Endothelial cell of umbilical vein (primary cell): ENCODE measurements around the gene DEPDC4. TPM values are rescaled to one million over a fixed set of nuclear protein-coding genes. Genes with fewer than 3 reads are reported as not detected.
A peak's percentile ranks its signal among the peaks of the same experiment; 100 is the strongest.

ENCODE experiments used
- BruUV-seq: library from RNA; stranded (reverse); fragments of 400-500 nt; replicated peaks from 2 replicates; lab custom pipeline; 2021; lab: Mats Ljungman, UMichigan
- CTCF ChIA-PET: fragments of 300-600, 350-600 bp; sonication (Branson Sonifier 250); formaldehyde crosslinking; loops from one replicate; lab custom pipeline; 2021; ENCODE audit warnings: antibody characterized with exemption, inconsistent platforms; lab: Charles Lee
- POLR2A ChIA-PET: fragments of 300-600, 350-600 bp; sonication (Branson Sonifier 250); formaldehyde crosslinking; loops from one replicate; lab custom pipeline; 2021; ENCODE audit warnings: antibody characterized with exemption, inconsistent platforms; lab: Charles Lee
- DNase-seq: peaks from one replicate; pipeline ENCODE4 v3.0.0-alpha.2; 2011; ENCODE audit warnings: low read depth, low spot score
- FAIRE-seq: peaks from 2 replicates; lab custom pipeline; 2011; peaks lifted over from hg19 to GRCh38; lab: Jason Lieb, UNC
- H2AFZ ChIP-seq: 2 replicates; pipeline ENCODE4 v1.6.0; 2012; ENCODE audit warnings: low read depth, low read length, control low read depth, inconsistent platforms
- H3K27ac ChIP-seq: 2 replicates; pipeline ENCODE4 v1.5.1; 2011; ENCODE audit warnings: low read depth, mild to moderate bottlenecking, control low read depth, low read length, moderate library complexity; ENCODE audit not compliant: insufficient read depth
- H3K27me3 ChIP-seq, 2 experiments: 2 replicates each; pipeline versions ENCODE4 v1.6.0 to v1.6.1; 2011; ENCODE audit warnings: low read length in 2 of 2, mixed read lengths in 1 of 2; ENCODE audit not compliant: control insufficient read depth in 2 of 2, insufficient read depth in 2 of 2
- H3K36me3 ChIP-seq, 2 experiments: 2 replicates in 1 of 2; 3 replicates in 1 of 2; pipeline ENCODE4 v1.5.1; 2011; ENCODE audit warnings: low read length in 2 of 2, mild to moderate bottlenecking in 1 of 2, moderate library complexity in 1 of 2; ENCODE audit not compliant: control insufficient read depth in 2 of 2, insufficient read depth in 2 of 2; ENCODE audit errors: extremely low read depth in 1 of 2
- H3K4me1 ChIP-seq: 3 replicates; pipeline ENCODE4 v1.5.1; 2011; ENCODE audit warnings: mild to moderate bottlenecking, low read length; ENCODE audit not compliant: control insufficient read depth, insufficient read depth; ENCODE audit errors: extremely low read depth
- H3K4me2 ChIP-seq: 2 replicates; pipeline ENCODE4 v1.6.1; 2011; ENCODE audit warnings: low read length, control low read depth, mixed read lengths; ENCODE audit not compliant: insufficient read depth
- H3K4me3 ChIP-seq, 3 experiments: fragments of 200-600 bp in 1 of 3; sonication (generic), shearing (Covaris generic) in 1 of 3; replicated peaks in 1 of 3; 2 replicates each; pipeline ENCODE4 v1.5.1; 2011 to 2016; ENCODE audit warnings: control low read depth in 3 of 3, low read length in 3 of 3, mild to moderate bottlenecking in 2 of 3, inconsistent platforms in 1 of 3, low read depth in 1 of 3, moderate library complexity in 1 of 3; ENCODE audit not compliant: insufficient read depth in 1 of 3
- H3K79me2 ChIP-seq: 2 replicates; pipeline ENCODE4 v1.6.0; 2012; ENCODE audit warnings: low read length, inconsistent platforms; ENCODE audit not compliant: control insufficient read depth, insufficient read depth
- H3K9ac ChIP-seq: replicated peaks from 2 replicates; pipeline ENCODE3; 2011; ENCODE audit warnings: low read length, control low read depth; ENCODE audit not compliant: insufficient read depth; ENCODE audit errors: extremely low read depth
- H3K9me1 ChIP-seq: replicated peaks from 3 replicates; pipeline ENCODE4 v1.6.0; 2011; ENCODE audit warnings: mild to moderate bottlenecking, low read length; ENCODE audit not compliant: control insufficient read depth, insufficient read depth; ENCODE audit errors: extremely low read depth
- H3K9me3 ChIP-seq: replicated peaks from 2 replicates; pipeline ENCODE4 v1.5.1; 2012; ENCODE audit warnings: low read length, inconsistent platforms; ENCODE audit not compliant: control insufficient read depth, insufficient read depth
- H4K20me1 ChIP-seq: replicated peaks from 2 replicates; pipeline ENCODE3; 2011; ENCODE audit warnings: mild to moderate bottlenecking, low read length; ENCODE audit not compliant: control insufficient read depth, insufficient read depth; ENCODE audit errors: extremely low read depth
- CTCF ChIP-seq, 2 donors: IDR thresholded peaks; 1 replicate in 1 of 2; 2 replicates in 1 of 2; pipeline ENCODE4 v1.5.1; 2011; ENCODE audit warnings: low read length in 2 of 2, mild to moderate bottlenecking in 2 of 2, moderate library complexity in 2 of 2, control low read depth in 1 of 2, inconsistent platforms in 1 of 2, low read depth in 1 of 2; ENCODE audit not compliant: insufficient read depth in 1 of 2; ENCODE audit errors: extremely low read depth in 1 of 2
- EZH2 ChIP-seq: IDR thresholded peaks from 2 replicates; pipeline ENCODE4 v1.6.1; 2012; ENCODE audit warnings: borderline replicate concordance, low read depth, mild to moderate bottlenecking, moderate library complexity, low read length, inconsistent platforms; ENCODE audit not compliant: severe bottlenecking
- FOS ChIP-seq: IDR thresholded peaks from 2 replicates; pipeline ENCODE4 v1.6.1; 2011; ENCODE audit warnings: mild to moderate bottlenecking, low read length, moderate library complexity, borderline replicate concordance; ENCODE audit not compliant: insufficient read depth
- GATA2 ChIP-seq: IDR thresholded peaks from 2 replicates; pipeline ENCODE4 v1.7.0; 2011; ENCODE audit warnings: low read depth, mild to moderate bottlenecking, moderate library complexity, mixed read lengths, low read length; ENCODE audit not compliant: insufficient read length, insufficient read depth
- JUN ChIP-seq: IDR thresholded peaks from 2 replicates; pipeline ENCODE4 v1.6.1; 2011; ENCODE audit warnings: borderline replicate concordance, low read depth; ENCODE audit not compliant: insufficient read length, insufficient read depth
- MYC ChIP-seq: IDR thresholded peaks from one replicate; pipeline ENCODE4 v1.6.1; 2011; ENCODE audit warnings: mild to moderate bottlenecking, low read depth, low read length
- POLR2A ChIP-seq: IDR thresholded peaks from 2 replicates; pipeline ENCODE4 v1.6.1; 2012; ENCODE audit warnings: low read depth, mild to moderate bottlenecking, control low read depth, low read length
- dilution Hi-C: fragments of 300-500 bp; cut with MboI; formaldehyde crosslinking; loops from one replicate; pipeline ENCODE4 v1.15.0; 2019; ENCODE audit warnings: low sequenced_read_pairs; ENCODE audit not compliant: extremely low pct_ligation_motif_present
- intact Hi-C: fragments of 100-400 bp; cut with micrococcal nuclease; formaldehyde crosslinking; loops from one replicate; pipeline ENCODE4 v1.10.0; 2022
- polyA plus RNA-seq, 4 experiments: library from polyadenylated mRNA; depleted of rRNA in 3 of 4; stranded (reverse) in 3 of 4; unstranded in 1 of 4; fragments of >200 nt; gene quantifications; 2 replicates each; pipeline versions ENCODE4 v1.2.1 to v1.2.3, GENCODE V29; 2011 to 2012; ENCODE audit warnings: missing spikeins in 1 of 4
- total RNA-seq: library from RNA; stranded (reverse); gene quantifications from 2 replicates; pipeline ENCODE4 v1.2.3, GENCODE V29; 2021
- TF ChIP-seq, protein P1 (sequence below): IDR thresholded peaks from 2 replicates; pipeline ENCODE4 v1.6.1; 2011; ENCODE audit not compliant: insufficient read depth, insufficient read length

The DEPDC4 gene
- total and polyA plus RNA-seq, 2 donors (not counting 3 experiments of a cell fraction or from before 2014, with no cell fraction given) = 0.15 to 0.66 TPM

- ChIA-PET POLR2A (no interaction called here), CTCF (no interaction called here)
- no peak for DNase-seq
- Histone ChIP-seq H3K9me3 (no peaks in the 10 kb centered on the region), H4K20me1 (no peaks in the 10 kb centered on the region), H3K4me2 (no peak overlapping the region), H3K4me1 (no peaks in the 10 kb centered on the region), H3K27ac (no peak overlapping the region), H3K9ac (no peak overlapping the region), H3K79me2 (peaks cover 3% of the 10 kb centered on the region), H3K36me3 (peaks cover 2 to 12% of the 10 kb centered on the region in 2 experiments), H2AFZ (no peak overlapping the region), H3K27me3 (no peaks in the 10 kb centered on the region), H3K4me3 (no peak overlapping the region), H3K9me1 (no peaks in the 10 kb centered on the region)
- TF ChIP-seq MYC (no peak), FOS (no peak)
- dilution Hi-C loops = no loop called here
- no peak for FAIRE-seq
- intact Hi-C loops = loop anchor here (10.0 kb wide), 1 partner anchor 1857 kb away; the partner anchor contains the start of gene WASHC3
- BruUV-seq = no TSS peak
Measured at GRCh38 chr12:100207311-100207710, 59.6 kb downstream of the DEPDC4 start.

DNA sequence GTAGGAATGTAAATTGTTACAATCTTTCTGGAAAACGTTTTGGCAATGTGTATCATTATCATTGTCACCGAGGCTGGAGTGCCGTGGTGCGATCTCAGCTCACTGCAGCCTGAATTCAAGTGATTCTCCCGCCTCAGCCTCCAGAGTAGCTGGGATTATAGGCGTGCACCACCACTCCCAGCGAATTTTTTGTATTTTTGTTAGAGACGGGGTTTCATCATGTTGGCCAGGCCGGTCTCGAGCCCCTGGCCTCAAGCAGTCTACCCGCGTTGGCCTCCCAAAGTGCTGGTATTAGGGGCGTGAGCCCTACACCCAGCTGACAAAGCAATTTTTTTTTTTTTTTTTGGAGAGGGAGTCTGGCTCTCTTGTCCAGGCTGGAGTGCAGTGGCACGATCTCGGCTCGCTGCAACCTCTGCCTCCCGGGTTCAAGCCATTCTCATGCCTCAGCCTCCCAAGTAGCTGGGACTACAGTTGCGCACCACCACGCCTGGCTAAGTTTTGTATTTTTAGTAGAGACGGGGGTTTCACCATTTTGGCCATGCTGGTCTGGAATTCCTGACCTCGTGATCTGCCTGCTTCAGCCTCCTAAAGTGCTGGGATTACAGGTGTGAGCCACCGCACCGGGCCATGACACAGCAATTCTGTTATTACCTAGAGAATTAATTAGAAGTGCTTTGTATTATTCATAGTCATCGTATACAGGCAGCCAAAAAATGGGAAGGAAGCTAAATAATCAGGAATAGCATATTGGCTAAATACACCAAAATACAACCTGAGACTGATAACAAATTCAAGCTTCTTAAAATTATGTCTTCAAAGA lies 65.1 kb downstream of the DEPDC4 start:
- H3K4me2 ChIP-seq = peak overlapping the region; percentile 100
- no peak for FAIRE-seq
- peak overlapping the region; percentile 74 to 99 (median 95) for H3K4me3 ChIP-seq
- H3K27ac ChIP-seq = no peak overlapping the region
- H4K20me1 ChIP-seq = no peaks in the 10 kb centered on the region
- ChIA-PET POLR2A (no interaction called here), CTCF (interaction anchor here (0.9 to 2.3 kb wide), 3 partner anchors 47 to 143 kb away, joined by 3 to 17 read pairs (median 3); no protein-coding TSS in a partner anchor)
- dilution Hi-C loops = no loop called here
- DNase-seq = no peak
- no peaks in the 10 kb centered on the region for H3K9me1 ChIP-seq
- TF ChIP-seq FOS (no peak), CTCF (IDR thresholded peaks at IDR 0.05; ENCODE audit: extremely low read depth in 1 of 2, insufficient read depth in 1 of 2, low read depth in 1 of 2, low read length in 2 of 2) (no peak), MYC (no peak), GATA2 (no peak), EZH2 (no peak), JUN (no peak), POLR2A (no peak)
- TF ChIP-seq, protein P1, sequence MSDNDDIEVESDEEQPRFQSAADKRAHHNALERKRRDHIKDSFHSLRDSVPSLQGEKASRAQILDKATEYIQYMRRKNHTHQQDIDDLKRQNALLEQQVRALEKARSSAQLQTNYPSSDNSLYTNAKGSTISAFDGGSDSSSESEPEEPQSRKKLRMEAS = no peak
- H3K4me1 ChIP-seq = peaks cover 4% of the 10 kb centered on the region
- H3K27me3 ChIP-seq = no peaks in the 10 kb centered on the region
- H3K9ac ChIP-seq = peak overlapping the region; percentile 95
- BruUV-seq = no TSS peak
- H3K36me3 ChIP-seq = no peaks in the 10 kb centered on the region
- peaks cover 15% of the 10 kb centered on the region for H3K79me2 ChIP-seq
- intact Hi-C loops = loop anchor here (10.0 kb wide), 1 partner anchor 1863 kb away; the partner anchor contains the start of gene WASHC3
- peak overlapping the region; percentile 32 for H2AFZ ChIP-seq
- no peaks in the 10 kb centered on the region for H3K9me3 ChIP-seq
